GM23248 (cell line): Measurements from ENCODE around the gene MTG2. TPM values are rescaled to one million over a fixed set of nuclear protein-coding genes. Genes with fewer than 3 reads are reported as not detected.

Experiments used
- DNase-seq: peaks from one replicate; pipeline ENCODE4 v3.0.0-alpha.2; 2015
- H2AFZ ChIP-seq: fragments of 200-600 bp; sonication (generic); 2 replicates; pipeline ENCODE4 v1.6.1; 2016; ENCODE audit warnings: antibody characterized with exemption
- H3F3A ChIP-seq: fragments of 200-600 bp; sonication (generic); 2 replicates; pipeline ENCODE4 v1.6.1; 2016; ENCODE audit warnings: mild to moderate bottlenecking, antibody characterized with exemption, mixed run types; ENCODE audit not compliant: insufficient read depth
- H3K27ac ChIP-seq: fragments of 200-600 bp; sonication (generic); 2 replicates; pipeline ENCODE4 v1.5.1; 2016; ENCODE audit warnings: mild to moderate bottlenecking
- H3K27me3 ChIP-seq: fragments of 200-600 bp; sonication (generic); replicated peaks from 2 replicates; pipeline ENCODE4 v1.6.1; 2016; ENCODE audit warnings: mild to moderate bottlenecking; ENCODE audit not compliant: insufficient read depth
- H3K36me3 ChIP-seq: fragments of 200-600 bp; sonication (generic); 2 replicates; pipeline ENCODE4 v1.6.1; 2016; ENCODE audit warnings: low read depth, mild to moderate bottlenecking
- H3K4me1 ChIP-seq: fragments of 200-600 bp; sonication (generic); 2 replicates; pipeline ENCODE4 v1.6.1; 2016; ENCODE audit warnings: mild to moderate bottlenecking; ENCODE audit not compliant: insufficient read depth
- H3K4me2 ChIP-seq: fragments of 200-600 bp; sonication (generic); one replicate; pipeline ENCODE4 v1.6.1; 2016; ENCODE audit warnings: mild to moderate bottlenecking; ENCODE audit not compliant: unreplicated experiment
- H3K4me3 ChIP-seq: fragments of 200-600 bp; sonication (generic); 2 replicates; pipeline ENCODE4 v1.5.1; 2016; ENCODE audit warnings: mild to moderate bottlenecking
- H3K79me2 ChIP-seq: fragments of 200-600 bp; sonication (generic); 2 replicates; pipeline ENCODE4 v1.6.1; 2016; ENCODE audit warnings: mild to moderate bottlenecking; ENCODE audit not compliant: insufficient read depth
- H3K9ac ChIP-seq: fragments of 200-600 bp; sonication (generic); 2 replicates; pipeline ENCODE4 v1.6.1; 2016; ENCODE audit warnings: mild to moderate bottlenecking
- H3K9me2 ChIP-seq: fragments of 200-600 bp; sonication (generic); 2 replicates; pipeline ENCODE4 v1.6.1; 2016; ENCODE audit warnings: mixed run types, mild to moderate bottlenecking, moderate library complexity; ENCODE audit not compliant: insufficient read depth
- H3K9me3 ChIP-seq: fragments of 200-600 bp; sonication (generic); one replicate; pipeline ENCODE4 v1.6.1; 2017; ENCODE audit warnings: low read depth
- H4K20me1 ChIP-seq: fragments of 200-600 bp; sonication (generic); 2 replicates; pipeline ENCODE4 v1.6.0; 2016; ENCODE audit not compliant: insufficient read depth
- EZH2 ChIP-seq: fragments of 200-600 bp; sonication (generic); IDR thresholded peaks from 2 replicates; pipeline ENCODE4 v1.6.1; 2018; ENCODE audit warnings: antibody characterized with exemption, mild to moderate bottlenecking; ENCODE audit not compliant: insufficient read depth, poor library complexity, severe bottlenecking
- EZH2phosphoT487 ChIP-seq: fragments of 200-600 bp; sonication (generic); IDR thresholded peaks from 2 replicates; pipeline ENCODE4 v1.6.1; 2018; ENCODE audit warnings: antibody characterized with exemption, moderate library complexity, mild to moderate bottlenecking, low read depth; ENCODE audit not compliant: insufficient read depth
- WGBS, 2 experiments: methylation state at CpG; one replicate each; pipeline ENCODE4 v1.1.6; 2015 to 2017; ENCODE audit warnings: low lambda C conversion rate in 2 of 2, low coverage in 1 of 2; ENCODE audit errors: missing lambda C conversion rate in 2 of 2; 5-methylcytosine and 5-hydroxymethylcytosine counted together
- in situ Hi-C: fragments of 300-500 bp; cut with MboI; formaldehyde crosslinking; loops from 2 replicates; pipeline ENCODE4 v1.15.0; 2020
- polyA plus RNA-seq: library from polyadenylated mRNA; unstranded; fragments of >200 nt; fragmentation: Nextera tagmentation; extraction: Ambion mirVana; gene quantifications from 2 replicates; pipeline ENCODE4 v1.2.1, GENCODE V29; 2016
- total RNA-seq: library from RNA; depleted of rRNA; stranded (reverse); fragments of >200 nt; shearing (Covaris generic); gene quantifications from 2 replicates; pipeline ENCODE4 v1.2.3, GENCODE V29; 2014

The MTG2 gene
- total and polyA plus RNA-seq, 2 experiments from 2014 or later: 17.3 to 20.2 TPM

DNA sequence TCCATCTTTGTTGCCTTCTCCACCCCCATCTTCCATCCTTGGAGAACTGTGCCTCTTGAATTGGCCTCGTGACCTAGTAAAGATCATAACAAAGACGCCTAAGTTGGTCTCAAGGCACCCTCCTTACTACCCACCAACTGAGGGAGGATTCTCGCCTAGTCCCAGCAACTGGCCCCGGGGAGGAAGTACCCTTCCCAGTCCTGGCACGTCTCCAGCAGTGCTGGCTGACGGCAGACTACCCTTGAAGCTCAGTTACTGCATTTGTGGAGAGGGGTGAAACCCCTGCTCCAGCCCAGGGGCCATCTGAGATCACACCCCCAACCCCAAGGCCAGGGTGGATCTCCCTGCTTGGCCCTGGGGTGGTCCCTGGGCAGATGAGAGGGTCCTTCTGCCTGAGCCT, 53.4 kb downstream of the MTG2 start:
- H3K9me2 ChIP-seq: no peaks in the 10 kb centered on the region
- in situ Hi-C loops: no loop called here
- no peak overlapping the region for H3K4me3 ChIP-seq
- no peaks in the 10 kb centered on the region for H3K27me3 ChIP-seq
- TF ChIP-seq EZH2 (no peak), EZH2phosphoT487 (no peak)
- DNase-seq: no peak
- no peak overlapping the region for H3K27ac ChIP-seq
- no peaks in the 10 kb centered on the region for H3K4me1 ChIP-seq
- no peaks in the 10 kb centered on the region for H3K9me3 ChIP-seq
- H2AFZ ChIP-seq: no peak overlapping the region
- WGBS, 2 experiments: 40 to 41% methylated on average over 6 of the region's 6 CpGs
- no peaks in the 10 kb centered on the region for H3F3A ChIP-seq
- no peak overlapping the region for H3K9ac ChIP-seq
- no peak overlapping the region for H3K4me2 ChIP-seq
- peaks cover 26% of the 10 kb centered on the region for H3K79me2 ChIP-seq
- H3K36me3 ChIP-seq: no peaks in the 10 kb centered on the region
- no peaks in the 10 kb centered on the region for H4K20me1 ChIP-seq

- no peak overlapping the region for H3K9ac ChIP-seq
- H4K20me1 ChIP-seq: no peaks in the 10 kb centered on the region
- in situ Hi-C loops: no loop called here
- H3K4me2 ChIP-seq: no peak overlapping the region
- no peaks in the 10 kb centered on the region for H3K4me1 ChIP-seq
- H2AFZ ChIP-seq: no peak overlapping the region
- no peaks in the 10 kb centered on the region for H3K9me2 ChIP-seq
- peak; percentile 30 for DNase-seq
- no peak for TF ChIP-seq EZH2phosphoT487
- TF ChIP-seq EZH2: no peak
- H3K27me3 ChIP-seq: no peaks in the 10 kb centered on the region
- 40 to 41% methylated on average over 22 to 28 of the region's 28 CpGs for WGBS, 2 experiments
- H3K4me3 ChIP-seq: no peak overlapping the region
- H3F3A ChIP-seq: no peaks in the 10 kb centered on the region
- H3K9me3 ChIP-seq: no peaks in the 10 kb centered on the region
- no peaks in the 10 kb centered on the region for H3K36me3 ChIP-seq
- no peak overlapping the region for H3K27ac ChIP-seq
- H3K79me2 ChIP-seq: peaks cover 33% of the 10 kb centered on the region
These were observed 54.1 kb downstream of the MTG2 start for GRCh38 chr20:62236766-62237513.

DNA sequence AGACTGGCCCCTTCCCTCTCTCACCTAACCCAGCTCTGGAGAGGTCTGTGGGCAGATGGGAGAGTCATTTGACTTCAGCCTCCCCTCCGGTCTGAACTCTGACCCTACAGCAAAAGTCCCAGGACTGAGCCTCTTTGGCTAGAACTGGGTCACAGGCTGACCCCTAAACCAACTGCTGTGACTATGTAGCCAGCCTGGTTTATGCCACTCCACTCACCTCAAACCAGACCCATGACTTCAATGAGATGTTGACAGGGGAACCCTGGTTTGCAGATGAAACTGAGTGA, 54.6 kb downstream of the MTG2 start:
- DNase-seq: no peak
- Histone ChIP-seq H3K27me3 (no peaks in the 10 kb centered on the region), H2AFZ (peak overlapping the region; percentile 71; the same call in 1 of the 2 replicates), H3K27ac (no peak overlapping the region), H3K9ac (no peak overlapping the region), H3K36me3 (no peaks in the 10 kb centered on the region), H3K4me2 (no peak overlapping the region), H3K79me2 (peaks cover 38% of the 10 kb centered on the region), H4K20me1 (no peaks in the 10 kb centered on the region), H3K4me3 (no peak overlapping the region), H3F3A (no peaks in the 10 kb centered on the region), H3K9me2 (no peaks in the 10 kb centered on the region), H3K9me3 (no peaks in the 10 kb centered on the region), H3K4me1 (no peaks in the 10 kb centered on the region)
- 10 to 63% methylated on average over 1 of the region's 1 CpG for WGBS, 2 experiments
- no peak for TF ChIP-seq EZH2phosphoT487
- no peak for TF ChIP-seq EZH2
- in situ Hi-C loops: no loop called here

DNA sequence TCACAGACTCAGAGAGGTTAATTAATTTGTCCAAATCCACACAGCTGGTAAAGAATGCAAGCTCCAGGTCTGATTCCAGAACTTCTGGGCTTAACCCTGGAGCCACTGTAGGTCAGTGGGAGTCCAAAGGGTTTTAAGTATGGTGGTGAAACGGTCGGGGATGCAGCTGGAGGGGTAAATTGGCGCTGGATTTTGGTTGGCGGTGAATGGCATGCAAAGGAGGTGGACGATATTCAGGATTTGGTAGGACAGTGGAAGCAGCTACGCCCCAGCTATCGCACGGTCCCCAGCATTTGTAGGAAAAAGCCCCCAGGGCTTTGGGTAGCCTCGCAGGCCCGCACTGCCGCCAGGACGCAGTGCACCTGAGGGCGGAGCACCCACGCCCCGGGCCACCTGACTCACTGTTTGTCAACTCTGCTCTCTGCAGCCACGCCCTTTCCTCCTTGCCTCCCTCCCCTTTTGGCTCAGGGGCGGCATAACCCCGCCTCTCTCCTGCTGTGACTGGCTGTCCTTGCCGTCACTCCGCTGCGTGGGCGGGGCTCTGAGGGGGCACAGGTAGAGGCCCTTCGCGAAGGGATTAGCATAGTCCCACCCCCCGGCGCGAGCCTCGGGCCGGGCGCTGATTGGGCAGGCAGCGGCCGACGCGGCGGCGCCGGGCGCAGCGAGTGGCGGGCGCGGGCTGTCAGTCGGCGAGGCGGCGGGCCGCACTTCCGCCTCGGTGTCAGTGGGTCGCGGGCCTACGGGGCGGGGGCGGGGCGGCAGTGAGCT, 55.2 kb downstream of the MTG2 start, which contains the start of gene OSBPL2:
OSBPL2 (plus strand) TSS at position 721 of the 768 bp plus-strand sequence. CDS start 17,664 bp downstream, outside the sequence.
- no peaks in the 10 kb centered on the region for H4K20me1 ChIP-seq
- peak; percentile 99 for DNase-seq
- peak within 1 kb of the TSS; percentile 93 for H3K9ac ChIP-seq
- H3K4me1 ChIP-seq: no peaks in the 10 kb centered on the region
- peak within 1 kb of the TSS; percentile 71 for H2AFZ ChIP-seq
- peak within 1 kb of the TSS; percentile 82 for H3K4me3 ChIP-seq
- peaks cover 44% of the 10 kb centered on the region for H3K79me2 ChIP-seq
- peak within 1 kb of the TSS; percentile 50 for H3K27ac ChIP-seq
- 4% methylated on average over 24 to 25 of the region's 55 CpGs for WGBS, 2 experiments
- in situ Hi-C loops: no loop called here
- TF ChIP-seq EZH2 (no peak), EZH2phosphoT487 (no peak)
- H3K27me3 ChIP-seq: no peaks in the 10 kb centered on the region
- peak within 1 kb of the TSS; percentile 82 for H3K4me2 ChIP-seq
- H3K9me2 ChIP-seq: no peaks in the 10 kb centered on the region
- H3K9me3 ChIP-seq: no peaks in the 10 kb centered on the region
- H3F3A ChIP-seq: no peaks in the 10 kb centered on the region
- H3K36me3 ChIP-seq: no peaks in the 10 kb centered on the region
